DND-41 (cell line): ENCODE measurements around the gene GPC5.

Experiments
- ATAC-seq: fragments of 200-7000 bp; cut with Tn5 transposase; 3 replicates; pipeline ENCODE4 v1.9.1; 2021; ENCODE audit warnings: low read depth; ENCODE audit not compliant: insufficient read depth
- DNase-seq: peaks from one replicate; pipeline ENCODE4 v3.0.0-alpha.2; 2020
- H2AFZ ChIP-seq: 2 replicates; pipeline ENCODE4 v1.6.0; 2012; ENCODE audit warnings: low read depth, low read length
- H3K27ac ChIP-seq: 2 replicates; pipeline ENCODE4 v1.5.1; 2012; ENCODE audit warnings: low read length, inconsistent platforms
- H3K27me3 ChIP-seq: fragments of 200-600 bp; sonication (generic); 2 replicates; pipeline ENCODE4 v1.6.0; 2012; ENCODE audit warnings: low read length, mild to moderate bottlenecking, inconsistent platforms; ENCODE audit not compliant: insufficient read depth, poor library complexity
- H3K36me3 ChIP-seq: 2 replicates; pipeline ENCODE4 v1.5.1; 2012; ENCODE audit warnings: low read length, inconsistent platforms; ENCODE audit not compliant: insufficient read depth
- H3K4me1 ChIP-seq: 2 replicates; pipeline ENCODE4 v1.5.1; 2012; ENCODE audit warnings: mild to moderate bottlenecking, low read length; ENCODE audit not compliant: insufficient read depth
- H3K4me2 ChIP-seq: 2 replicates; pipeline ENCODE4 v1.6.0; 2012; ENCODE audit warnings: mild to moderate bottlenecking, moderate library complexity, low read length, inconsistent platforms; ENCODE audit not compliant: insufficient read depth
- H3K4me3 ChIP-seq, 2 experiments: fragments of 200-600 bp in 1 of 2; shearing (Covaris generic) in 1 of 2; 2 replicates each; pipeline ENCODE4 v1.5.1; 2012 to 2016; ENCODE audit warnings: inconsistent platforms in 2 of 2, low read length in 2 of 2, mild to moderate bottlenecking in 2 of 2, low read depth in 1 of 2, moderate library complexity in 1 of 2
- H3K79me2 ChIP-seq: 2 replicates; pipeline ENCODE4 v1.6.0; 2012; ENCODE audit warnings: low read length, inconsistent platforms; ENCODE audit not compliant: insufficient read depth
- H3K9ac ChIP-seq: 2 replicates; pipeline ENCODE4 v1.6.0; 2012; ENCODE audit warnings: low read depth, mild to moderate bottlenecking, inconsistent platforms, low read length, moderate library complexity
- H3K9me3 ChIP-seq: 2 replicates; pipeline ENCODE4 v1.5.1; 2012; ENCODE audit warnings: low read length, moderate library complexity, mild to moderate bottlenecking, inconsistent platforms; ENCODE audit not compliant: insufficient read depth, severe bottlenecking
- H4K20me1 ChIP-seq: 2 replicates; pipeline ENCODE4 v1.6.0; 2012; ENCODE audit warnings: low read length; ENCODE audit not compliant: insufficient read depth
- CTCF ChIP-seq: IDR thresholded peaks from 2 replicates; pipeline ENCODE4 v1.5.1; 2012; ENCODE audit warnings: borderline replicate concordance, low read length, moderate library complexity, mild to moderate bottlenecking; ENCODE audit not compliant: poor library complexity, severe bottlenecking; ENCODE audit errors: extremely low read depth
- EZH2 ChIP-seq: IDR thresholded peaks from 3 replicates; pipeline ENCODE4 v1.6.1; 2012; ENCODE audit warnings: borderline replicate concordance, low read depth, mild to moderate bottlenecking, moderate library complexity, low read length, inconsistent platforms; ENCODE audit not compliant: severe bottlenecking

GPC5 gene

GRCh38 chr13:92355213-92355612, 956.8 kb downstream of the GPC5 start:
- H3K9me3 ChIP-seq, result no peaks in the 10 kb centered on the region
- no peak for ATAC-seq
- H3K27me3 ChIP-seq, result no peaks in the 10 kb centered on the region
- no peaks in the 10 kb centered on the region for H3K4me1 ChIP-seq
- no peak for TF ChIP-seq EZH2
- TF ChIP-seq CTCF, result no peak
- H3K4me2 ChIP-seq, result no peak overlapping the region
- H3K27ac ChIP-seq, result no peak overlapping the region
- no peaks in the 10 kb centered on the region for H3K36me3 ChIP-seq
- H3K4me3 ChIP-seq, result no peak overlapping the region
- no peak for DNase-seq
- H4K20me1 ChIP-seq, result no peaks in the 10 kb centered on the region
- H3K79me2 ChIP-seq, result no peaks in the 10 kb centered on the region
- no peak overlapping the region for H2AFZ ChIP-seq
- no peak overlapping the region for H3K9ac ChIP-seq

DNA sequence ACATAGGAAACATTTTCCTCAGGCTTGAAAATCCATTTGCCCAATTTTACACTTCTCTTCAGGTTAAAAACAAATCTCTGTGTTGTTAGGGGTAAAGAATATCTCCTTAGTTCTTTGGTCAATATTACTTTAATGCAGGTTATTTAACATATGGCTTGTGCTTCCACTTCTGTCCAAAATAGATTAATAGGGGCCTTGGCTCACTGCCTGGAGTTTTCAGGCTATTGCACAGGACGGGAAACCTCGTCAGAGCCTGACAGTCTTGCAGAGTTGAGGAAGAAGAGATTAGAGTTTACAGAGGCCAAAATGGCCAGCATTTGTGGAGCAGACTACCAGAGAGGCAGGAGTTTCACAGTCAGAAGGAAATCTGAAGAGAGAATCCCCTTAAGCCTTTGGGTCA, 964.3 kb downstream of the GPC5 start:
- TF ChIP-seq CTCF, result no peak
- TF ChIP-seq EZH2, result no peak
- ATAC-seq (no peak), DNase-seq (no peak)
- Histone ChIP-seq H3K4me2 (no peak overlapping the region), H4K20me1 (no peaks in the 10 kb centered on the region), H2AFZ (no peak overlapping the region), H3K27me3 (no peaks in the 10 kb centered on the region), H3K36me3 (no peaks in the 10 kb centered on the region), H3K79me2 (no peaks in the 10 kb centered on the region), H3K9me3 (no peaks in the 10 kb centered on the region), H3K9ac (no peak overlapping the region), H3K4me3 (no peak overlapping the region), H3K4me1 (no peaks in the 10 kb centered on the region), H3K27ac (no peak overlapping the region)

- Histone ChIP-seq H3K4me1 (no peaks in the 10 kb centered on the region), H3K9ac (no peak overlapping the region), H3K4me3 (no peak overlapping the region), H3K27me3 (no peaks in the 10 kb centered on the region), H2AFZ (no peak overlapping the region), H3K36me3 (no peaks in the 10 kb centered on the region), H4K20me1 (no peaks in the 10 kb centered on the region), H3K79me2 (no peaks in the 10 kb centered on the region), H3K4me2 (no peak overlapping the region), H3K9me3 (no peaks in the 10 kb centered on the region), H3K27ac (no peak overlapping the region)
- DNase-seq (no peak), ATAC-seq (no peak)
- no peak for TF ChIP-seq EZH2
- no peak for TF ChIP-seq CTCF
Measured at GRCh38 chr13:92365904-92366303, 967.5 kb downstream of the GPC5 start.

DNA sequence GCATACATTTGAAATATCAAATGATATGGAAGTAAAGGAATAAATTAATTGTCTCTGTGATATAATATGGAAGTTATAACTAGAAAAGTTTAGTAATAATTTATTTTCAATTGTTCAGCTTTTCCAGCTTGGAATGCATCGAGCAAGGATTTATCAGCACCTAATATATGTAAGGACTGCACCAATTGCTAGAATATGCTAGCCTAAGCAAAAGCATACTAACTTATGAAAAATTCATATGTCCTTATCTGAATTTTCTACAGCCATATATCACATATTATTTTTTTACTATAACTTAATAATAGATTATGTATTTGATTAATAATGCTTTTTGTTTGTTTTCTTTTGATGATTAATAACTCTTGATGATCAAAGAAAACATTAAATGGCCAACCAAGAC, 979.0 kb downstream of the GPC5 start:
- ATAC-seq, result no peak
- H3K4me3 ChIP-seq, result no peak overlapping the region

More for the DNA sequence above, 979.0 kb downstream of the GPC5 start:
- H3K27ac ChIP-seq, result no peak overlapping the region
- H3K4me2 ChIP-seq, result no peak overlapping the region
- no peaks in the 10 kb centered on the region for H4K20me1 ChIP-seq
- TF ChIP-seq EZH2 (no peak), CTCF (no peak)
- no peak overlapping the region for H2AFZ ChIP-seq
- no peak overlapping the region for H3K9ac ChIP-seq
- no peaks in the 10 kb centered on the region for H3K36me3 ChIP-seq
- no peak for DNase-seq
- H3K79me2 ChIP-seq, result no peaks in the 10 kb centered on the region
- no peaks in the 10 kb centered on the region for H3K27me3 ChIP-seq
- no peaks in the 10 kb centered on the region for H3K9me3 ChIP-seq
- no peaks in the 10 kb centered on the region for H3K4me1 ChIP-seq
